DND-41 (cell line): Measurements from ENCODE around the gene DEPP1.

ENCODE experiments used
- EZH2 ChIP-seq: IDR thresholded peaks from 3 replicates; pipeline ENCODE4 v1.6.1; 2012; ENCODE audit warnings: borderline replicate concordance, low read depth, mild to moderate bottlenecking, moderate library complexity, low read length, inconsistent platforms; ENCODE audit not compliant: severe bottlenecking
- TF ChIP-seq, protein P1 (sequence below): IDR thresholded peaks from 2 replicates; pipeline ENCODE4 v1.5.1; 2012; ENCODE audit warnings: borderline replicate concordance, low read length, moderate library complexity, mild to moderate bottlenecking; ENCODE audit not compliant: poor library complexity, severe bottlenecking; ENCODE audit errors: extremely low read depth

DNA sequence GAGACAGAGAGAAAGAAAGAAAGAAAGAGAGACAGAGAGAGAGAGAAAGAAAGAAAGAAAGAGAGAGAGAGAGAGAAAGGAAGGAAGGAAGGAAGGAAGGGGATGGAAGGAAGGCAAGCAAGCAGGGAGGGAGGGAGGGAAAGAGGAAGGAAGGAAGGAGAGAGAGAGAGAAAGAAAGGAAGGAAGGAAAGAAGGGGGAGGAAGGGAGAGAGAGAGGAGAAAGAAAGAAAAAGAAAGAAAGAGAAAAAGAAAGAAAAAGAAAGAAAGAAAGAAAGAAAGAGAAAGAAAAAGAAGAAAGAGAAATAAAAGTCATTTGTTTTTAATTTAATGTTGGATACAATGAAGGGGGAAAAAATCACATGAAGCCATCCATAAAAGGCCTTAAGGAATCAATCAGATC lies 23.6 kb downstream of the DEPP1 start:
- TF ChIP-seq, protein P1, sequence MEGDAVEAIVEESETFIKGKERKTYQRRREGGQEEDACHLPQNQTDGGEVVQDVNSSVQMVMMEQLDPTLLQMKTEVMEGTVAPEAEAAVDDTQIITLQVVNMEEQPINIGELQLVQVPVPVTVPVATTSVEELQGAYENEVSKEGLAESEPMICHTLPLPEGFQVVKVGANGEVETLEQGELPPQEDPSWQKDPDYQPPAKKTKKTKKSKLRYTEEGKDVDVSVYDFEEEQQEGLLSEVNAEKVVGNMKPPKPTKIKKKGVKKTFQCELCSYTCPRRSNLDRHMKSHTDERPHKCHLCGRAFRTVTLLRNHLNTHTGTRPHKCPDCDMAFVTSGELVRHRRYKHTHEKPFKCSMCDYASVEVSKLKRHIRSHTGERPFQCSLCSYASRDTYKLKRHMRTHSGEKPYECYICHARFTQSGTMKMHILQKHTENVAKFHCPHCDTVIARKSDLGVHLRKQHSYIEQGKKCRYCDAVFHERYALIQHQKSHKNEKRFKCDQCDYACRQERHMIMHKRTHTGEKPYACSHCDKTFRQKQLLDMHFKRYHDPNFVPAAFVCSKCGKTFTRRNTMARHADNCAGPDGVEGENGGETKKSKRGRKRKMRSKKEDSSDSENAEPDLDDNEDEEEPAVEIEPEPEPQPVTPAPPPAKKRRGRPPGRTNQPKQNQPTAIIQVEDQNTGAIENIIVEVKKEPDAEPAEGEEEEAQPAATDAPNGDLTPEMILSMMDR: no peak
- TF ChIP-seq EZH2: no peak
